GM18861 (cell line): ENCODE data around the gene TMEM237.
A peak's percentile ranks its signal among the peaks of the same experiment; 100 is the strongest.
"Not testable (repeated sequence)": the region's sequence is repeated elsewhere in the genome, so short reads cannot be mapped to it uniquely, and the experiment has no call there.

Source experiments
- ATAC-seq: cut with Tn5 transposase; IDR thresholded peaks from one replicate; pipeline ENCODE4 v1.9.1; 2021; ENCODE audit not compliant: unreplicated experiment

The TMEM237 gene, protein sequence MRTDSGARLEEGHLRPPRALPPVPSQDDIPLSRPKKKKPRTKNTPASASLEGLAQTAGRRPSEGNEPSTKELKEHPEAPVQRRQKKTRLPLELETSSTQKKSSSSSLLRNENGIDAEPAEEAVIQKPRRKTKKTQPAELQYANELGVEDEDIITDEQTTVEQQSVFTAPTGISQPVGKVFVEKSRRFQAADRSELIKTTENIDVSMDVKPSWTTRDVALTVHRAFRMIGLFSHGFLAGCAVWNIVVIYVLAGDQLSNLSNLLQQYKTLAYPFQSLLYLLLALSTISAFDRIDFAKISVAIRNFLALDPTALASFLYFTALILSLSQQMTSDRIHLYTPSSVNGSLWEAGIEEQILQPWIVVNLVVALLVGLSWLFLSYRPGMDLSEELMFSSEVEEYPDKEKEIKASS

DNA sequence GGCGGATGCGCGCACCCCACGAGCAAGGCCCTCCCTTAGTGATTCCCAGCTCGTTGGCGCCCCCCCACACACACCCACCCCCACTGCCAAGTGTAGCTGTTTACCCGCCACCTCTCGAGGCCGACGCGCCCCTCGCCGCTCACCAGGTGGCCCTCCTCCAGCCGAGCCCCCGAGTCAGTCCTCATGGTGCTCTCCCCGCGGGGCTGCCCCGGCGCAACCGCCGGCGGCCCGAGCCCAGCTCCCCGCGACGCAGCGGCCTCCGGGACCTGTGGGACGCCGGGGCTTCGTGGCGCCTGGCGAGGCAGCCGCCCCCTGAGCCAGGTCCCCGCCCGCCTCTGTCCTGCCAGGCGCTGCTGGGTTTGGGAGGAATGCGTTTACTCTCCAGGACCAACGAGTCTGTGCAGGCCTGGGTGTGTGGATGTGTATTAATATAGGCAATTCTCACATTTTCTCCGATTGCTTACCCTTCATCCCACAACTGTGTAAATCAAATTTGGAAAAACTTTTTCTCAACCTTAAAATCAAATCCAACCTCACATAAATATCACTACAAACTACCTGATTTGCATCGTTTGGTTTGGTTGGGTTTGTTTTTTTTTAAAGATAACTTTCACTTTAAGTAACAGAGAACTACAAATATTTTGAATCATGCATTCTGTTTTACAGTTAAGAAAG lies at the start of gene TMEM237:
Gene TMEM237, minus strand, starts transcription at position 288 of the 675 bp plus-strand sequence. Its CDS starts 103 bp downstream, at position 185.
- peak; percentile 37 for ATAC-seq

DNA sequence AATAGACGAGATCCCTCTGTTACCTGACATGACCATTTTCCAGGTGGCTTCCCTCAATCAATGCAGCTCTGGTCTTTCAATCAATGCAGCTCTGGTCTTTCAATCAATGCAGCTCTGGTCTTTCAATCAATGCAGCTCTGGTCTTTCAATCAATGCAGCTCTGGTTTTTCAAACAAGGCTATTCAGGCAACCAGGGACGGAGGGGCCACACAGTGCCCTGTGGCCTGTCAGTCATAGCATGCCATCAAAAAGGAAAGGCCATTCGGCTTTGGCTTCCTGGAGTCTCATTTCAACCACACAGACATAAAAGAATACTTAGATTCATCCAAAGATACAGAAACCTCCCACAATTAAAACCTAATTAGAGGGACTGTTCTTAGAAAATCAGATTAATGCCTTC lies 41.9 kb upstream of the TMEM237 start:
- ATAC-seq: no peak

DNA sequence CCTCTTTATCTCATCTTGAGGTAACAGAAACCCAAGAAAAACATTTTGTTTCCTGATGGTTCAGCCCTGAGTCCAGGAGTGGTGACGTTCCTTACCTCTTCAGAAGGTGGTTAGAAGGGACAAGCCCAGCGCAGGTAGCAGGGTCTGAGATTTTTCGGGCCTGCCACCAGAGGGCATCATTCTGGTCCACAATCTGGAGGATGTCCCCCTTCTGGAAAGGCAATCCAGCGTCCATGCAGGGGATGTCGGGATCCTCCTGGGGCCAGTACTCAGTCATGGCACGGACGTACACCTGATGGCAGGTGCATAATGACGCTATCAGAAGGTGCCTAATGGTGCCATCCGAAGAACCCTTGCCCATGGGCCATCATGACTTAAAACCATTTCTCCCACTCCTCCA lies 37.4 kb upstream of the TMEM237 start:
- no peak for ATAC-seq

DNA sequence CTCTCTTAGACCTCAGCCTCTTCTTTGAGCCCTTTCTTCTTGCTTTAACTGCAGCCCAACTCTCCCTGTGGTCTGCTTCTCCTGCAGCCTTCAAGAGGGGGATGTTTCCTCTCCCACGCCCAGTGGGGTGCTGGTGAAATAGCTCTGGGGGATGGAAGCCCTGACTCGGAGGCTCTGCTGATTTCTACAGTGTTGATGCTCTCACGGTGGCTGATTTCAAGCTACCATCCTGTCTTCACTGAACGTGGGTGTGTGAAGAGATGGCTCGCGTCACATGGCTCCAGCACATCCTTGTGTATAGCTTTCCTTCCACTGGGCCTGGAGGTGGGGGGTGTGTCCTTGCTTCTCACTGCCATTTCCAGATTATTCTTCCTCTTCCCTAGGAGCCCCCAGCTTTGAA lies 35.1 kb upstream of the TMEM237 start:
- ATAC-seq: no peak

DNA sequence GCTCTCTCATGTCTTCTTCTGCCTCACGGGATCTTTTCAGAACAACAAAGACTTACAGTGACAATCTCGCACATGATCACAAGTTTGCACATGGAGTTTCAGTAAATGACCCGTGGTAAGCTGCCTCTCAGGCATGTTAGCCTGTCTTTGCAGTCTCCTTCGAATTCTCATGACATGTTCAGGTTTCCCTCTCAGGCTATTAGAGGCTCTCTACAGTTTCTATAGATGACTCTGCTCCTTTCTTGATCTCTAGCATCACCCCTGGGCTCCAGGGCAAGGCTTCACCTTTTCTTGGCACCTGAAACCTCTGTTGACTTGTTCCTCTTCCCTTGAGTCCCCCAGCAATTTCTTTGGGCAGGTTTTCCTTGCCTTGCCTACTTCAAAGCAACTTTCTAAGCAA lies 32.2 kb upstream of the TMEM237 start:
- ATAC-seq: no peak

DNA sequence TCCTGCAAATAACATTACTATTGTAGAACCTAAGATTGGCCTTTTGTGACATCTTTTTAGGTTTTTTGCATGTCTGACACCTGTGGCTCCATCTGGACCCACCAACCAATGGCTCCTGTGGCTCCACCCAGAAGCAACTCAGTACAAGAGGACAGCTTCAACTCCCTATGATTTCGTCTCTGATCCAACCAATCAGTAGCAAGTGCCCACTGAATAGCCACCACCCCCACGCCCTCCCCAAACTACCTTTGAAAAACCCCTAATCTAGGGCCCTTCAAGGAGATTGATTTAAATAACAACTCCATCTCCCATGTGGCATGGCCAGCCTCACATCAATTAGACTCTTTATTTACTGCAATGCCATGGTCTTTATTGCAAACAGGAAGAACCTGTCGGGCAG lies 31.5 kb upstream of the TMEM237 start:
- no peak for ATAC-seq

DNA sequence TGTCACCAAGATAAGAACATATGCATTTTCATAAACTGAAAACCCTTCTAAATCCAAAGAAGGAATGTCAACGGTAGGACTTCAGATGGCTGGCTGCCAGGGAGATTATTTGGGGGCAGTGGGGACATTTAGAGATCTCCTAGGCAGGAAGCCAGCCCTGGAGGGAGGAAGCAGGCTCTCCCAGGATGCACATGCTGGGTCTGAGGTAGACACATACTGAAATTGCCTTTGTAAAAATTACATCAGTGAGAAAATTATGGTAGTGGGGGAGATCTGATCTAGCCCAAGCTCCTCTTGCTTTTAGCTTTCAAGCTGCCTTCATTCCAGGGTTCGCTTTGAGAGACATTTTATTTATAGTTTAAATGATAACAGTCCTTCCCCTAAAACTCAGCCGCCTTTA lies 31.0 kb upstream of the TMEM237 start:
- ATAC-seq: no peak

DNA sequence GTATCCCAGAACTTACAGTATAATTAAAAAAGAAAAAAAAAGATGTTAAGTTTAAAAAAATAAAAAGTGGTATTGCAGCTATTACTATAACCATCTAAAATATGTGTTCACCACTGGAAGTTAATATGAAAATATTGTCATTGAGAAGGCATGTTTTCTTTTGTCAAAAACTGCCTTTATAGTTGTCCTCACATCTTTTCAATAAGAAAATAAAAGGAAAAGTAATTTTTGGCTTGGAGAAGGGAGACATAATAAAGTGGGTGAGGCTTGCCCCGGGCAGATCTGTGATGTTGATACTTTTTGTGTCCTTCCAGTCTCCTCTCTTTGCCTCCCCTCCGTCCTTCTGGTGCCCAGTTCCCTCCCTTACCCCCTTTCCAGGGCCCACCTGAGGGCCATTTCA lies 30.2 kb upstream of the TMEM237 start:
- no peak for ATAC-seq

DNA sequence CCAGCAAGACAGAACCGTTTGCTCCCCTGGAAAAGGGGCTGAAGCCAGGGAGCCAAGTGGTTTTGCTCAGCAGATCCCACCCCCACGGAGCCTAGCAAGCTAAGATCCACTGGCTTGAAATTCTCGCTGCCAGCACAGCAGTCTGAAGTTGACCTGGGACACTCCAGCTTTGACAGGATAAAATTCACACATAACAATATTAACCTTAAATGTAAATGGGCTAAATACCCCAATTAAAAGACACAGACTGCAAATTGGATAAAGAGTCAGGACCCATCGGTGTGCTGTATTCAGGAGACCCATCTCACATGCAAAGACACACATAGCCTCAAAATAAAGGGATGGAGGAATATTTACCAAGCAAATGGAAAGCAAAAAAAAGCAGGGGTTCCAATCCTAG lies 27.9 kb upstream of the TMEM237 start:
- ATAC-seq: not testable (repeated sequence)

DNA sequence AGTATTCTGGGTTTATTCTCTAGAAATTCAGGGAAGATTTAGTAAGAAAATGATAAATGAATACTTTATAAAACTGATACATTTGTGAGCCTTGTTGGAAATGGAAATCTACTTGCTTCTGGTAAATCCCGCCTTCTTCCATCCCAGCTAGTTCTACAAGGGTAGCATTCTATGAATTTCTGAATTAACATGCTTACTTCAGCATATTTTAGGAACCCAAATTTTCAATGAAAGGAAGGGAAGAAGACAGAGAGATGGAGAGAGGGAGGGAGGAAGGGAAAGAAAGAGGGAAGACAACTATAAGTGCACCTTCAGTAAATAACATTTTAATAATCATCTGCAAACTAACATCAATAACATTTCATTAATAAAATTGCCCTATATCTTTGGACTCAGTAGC lies 26.6 kb upstream of the TMEM237 start:
- ATAC-seq: no peak

DNA sequence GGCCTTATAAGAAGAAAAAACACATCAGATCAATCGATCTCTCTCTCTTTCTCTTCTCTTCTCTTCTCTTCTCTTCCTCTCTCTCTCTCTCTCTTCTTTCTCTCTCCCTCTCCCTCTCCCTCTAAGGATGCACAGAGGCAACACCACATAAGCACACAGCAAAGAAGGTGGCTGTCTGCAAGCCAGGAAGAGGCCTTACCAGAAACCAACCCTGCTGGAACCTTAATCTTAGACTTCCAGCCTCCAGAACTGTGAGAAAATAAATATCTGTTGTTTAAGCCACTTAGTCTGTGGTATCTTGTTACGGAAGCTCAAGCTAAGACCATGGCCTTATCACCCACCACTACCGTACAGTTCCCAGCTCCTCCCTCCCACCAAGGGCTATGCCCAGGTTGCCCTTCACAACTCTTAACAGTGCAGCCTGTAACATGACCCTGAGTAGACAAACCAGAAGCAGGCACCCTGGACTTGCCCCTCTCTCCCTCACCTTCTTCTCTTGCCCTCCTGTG lies 25.2 kb upstream of the TMEM237 start:
- no peak for ATAC-seq

DNA sequence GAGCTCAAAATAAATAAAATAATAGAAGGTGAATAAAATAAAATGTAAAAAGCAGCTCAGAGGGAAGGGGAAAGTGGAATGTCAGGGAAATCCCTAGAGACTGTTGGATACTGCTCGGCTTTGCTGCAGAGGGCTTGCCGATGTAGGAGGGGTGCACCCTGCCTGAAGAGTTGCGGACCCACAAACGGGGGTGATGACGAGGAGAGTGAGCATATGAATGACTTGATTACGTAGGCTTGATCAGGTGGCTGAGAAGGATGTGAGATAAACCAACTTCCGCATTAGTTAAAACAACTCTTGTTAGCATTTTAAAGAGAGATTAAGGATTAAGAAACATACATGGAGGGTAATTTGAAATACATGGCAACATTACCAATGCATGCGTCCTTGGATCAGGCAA lies 21.0 kb upstream of the TMEM237 start:
- no peak for ATAC-seq

DNA sequence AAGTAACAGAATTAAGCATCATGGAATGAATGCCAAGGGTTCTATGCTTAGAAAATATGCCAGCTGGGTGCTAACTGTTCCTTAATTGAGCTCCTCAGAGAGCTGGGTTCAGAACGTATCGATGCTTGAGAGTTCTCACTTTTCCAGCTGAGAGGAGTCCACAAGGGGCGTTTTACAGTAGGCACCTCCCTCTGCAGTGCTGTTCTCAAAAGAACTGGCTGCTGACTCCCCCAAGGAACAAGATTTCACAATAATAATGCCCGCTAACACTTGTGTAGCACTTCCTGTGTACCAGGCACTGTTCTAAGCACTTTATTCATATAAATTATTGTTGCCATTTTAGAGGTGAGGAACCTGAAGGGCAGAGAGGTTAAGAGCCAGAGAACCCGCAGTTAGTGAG lies 18.1 kb upstream of the TMEM237 start:
- ATAC-seq: no peak

DNA sequence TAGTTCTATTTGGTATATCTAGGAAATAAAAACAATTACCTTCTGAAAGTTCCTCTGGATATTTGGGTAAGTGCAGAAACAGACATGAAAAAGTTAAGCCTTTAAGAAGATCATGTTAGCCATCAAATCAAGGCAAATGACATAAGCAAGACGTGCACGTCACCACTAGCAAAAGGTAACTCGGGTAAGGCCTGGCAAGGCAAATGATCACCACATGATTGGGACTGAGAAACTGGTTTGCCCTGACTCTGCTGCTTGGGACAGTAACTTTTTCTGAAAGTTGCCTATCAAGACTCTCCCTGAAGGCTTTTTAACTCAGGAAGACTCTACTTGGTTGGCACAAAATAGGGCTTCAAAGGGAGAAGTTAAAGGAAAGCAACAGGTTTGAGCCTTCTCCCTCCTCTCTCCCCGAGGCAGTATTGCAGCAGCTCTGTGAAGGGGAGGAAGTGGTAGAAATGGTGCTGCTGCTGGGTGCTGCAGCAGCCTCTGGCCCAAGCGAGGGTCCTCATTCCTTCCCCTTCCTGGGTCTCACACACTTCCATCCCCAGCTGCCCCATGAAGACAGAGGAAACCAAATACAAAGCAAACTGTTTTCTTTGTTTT lies 17.1 kb upstream of the TMEM237 start:
- no peak for ATAC-seq

DNA sequence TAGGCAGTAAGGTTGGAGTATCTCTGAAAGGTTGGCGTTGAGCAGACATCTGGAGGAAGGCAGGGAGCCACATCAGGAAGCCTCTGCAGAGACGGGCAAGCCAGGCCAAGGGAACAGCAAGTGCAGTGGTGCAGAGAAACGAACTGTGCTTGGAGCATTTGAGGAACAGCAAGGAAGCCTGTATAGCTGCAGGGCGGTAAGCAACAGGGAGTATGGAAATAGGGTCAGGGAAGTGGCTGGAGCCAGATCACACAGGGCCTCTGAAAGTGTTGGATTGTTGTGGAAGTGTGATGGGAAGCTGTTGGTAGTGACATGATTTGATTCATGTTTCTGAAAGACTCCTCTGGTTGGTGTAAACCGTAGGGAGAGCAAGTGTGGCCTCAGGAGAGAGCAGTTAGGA lies 13.4 kb upstream of the TMEM237 start:
- ATAC-seq: no peak

DNA sequence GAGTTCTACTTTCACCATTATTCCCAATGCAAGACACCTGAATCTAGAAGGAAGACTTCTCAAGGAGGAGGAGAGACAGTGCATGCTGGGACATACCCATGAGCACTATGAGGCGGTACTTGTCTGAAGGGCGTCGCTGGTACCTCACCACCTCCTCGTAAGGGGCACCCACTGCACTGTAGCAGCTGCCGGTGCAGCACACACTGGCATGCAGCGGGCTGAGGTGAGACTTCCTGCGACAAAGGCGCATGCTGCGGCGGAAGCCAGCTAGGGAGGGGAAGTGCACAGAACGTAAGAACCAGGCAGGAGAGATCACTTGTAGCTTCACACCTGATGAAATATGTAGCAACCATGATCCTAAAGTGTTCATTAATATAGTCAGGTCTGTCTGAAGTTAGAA lies 12.8 kb upstream of the TMEM237 start:
- no peak for ATAC-seq

DNA sequence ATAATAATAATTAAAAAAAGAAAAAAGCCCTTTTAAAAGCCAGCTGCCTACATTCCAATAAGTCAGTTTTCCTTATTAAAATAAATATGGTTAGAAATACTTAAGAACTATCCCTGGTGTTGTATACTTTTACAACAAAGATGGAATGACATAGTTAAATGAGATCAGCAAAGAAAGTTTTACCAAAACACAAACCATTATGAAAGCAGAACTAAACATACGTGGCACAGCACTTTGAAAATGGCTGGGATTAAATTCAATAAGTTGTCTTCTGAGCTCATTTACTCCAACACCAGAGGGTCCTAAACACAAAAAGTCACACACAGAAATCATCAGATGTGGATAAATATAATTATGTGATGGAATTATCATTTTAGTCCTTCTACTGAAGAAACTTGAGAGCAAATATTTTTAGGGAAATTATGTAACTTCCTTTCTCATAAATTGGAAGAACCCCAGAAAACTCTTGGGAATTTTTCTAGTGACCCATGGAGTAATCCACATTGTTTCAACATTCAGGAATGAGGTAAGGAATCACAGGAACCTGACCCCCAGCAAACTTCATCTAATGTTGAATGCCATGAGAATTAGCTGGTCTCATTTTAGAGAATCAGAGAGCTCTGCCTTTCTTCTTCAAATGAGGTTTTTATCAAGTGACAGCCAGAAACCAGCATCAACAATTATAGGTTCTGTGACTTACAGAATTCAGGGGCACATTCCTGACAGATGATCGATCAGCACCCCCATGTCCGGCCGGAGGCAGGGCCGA lies 11.5 kb upstream of the TMEM237 start:
- no peak for ATAC-seq

DNA sequence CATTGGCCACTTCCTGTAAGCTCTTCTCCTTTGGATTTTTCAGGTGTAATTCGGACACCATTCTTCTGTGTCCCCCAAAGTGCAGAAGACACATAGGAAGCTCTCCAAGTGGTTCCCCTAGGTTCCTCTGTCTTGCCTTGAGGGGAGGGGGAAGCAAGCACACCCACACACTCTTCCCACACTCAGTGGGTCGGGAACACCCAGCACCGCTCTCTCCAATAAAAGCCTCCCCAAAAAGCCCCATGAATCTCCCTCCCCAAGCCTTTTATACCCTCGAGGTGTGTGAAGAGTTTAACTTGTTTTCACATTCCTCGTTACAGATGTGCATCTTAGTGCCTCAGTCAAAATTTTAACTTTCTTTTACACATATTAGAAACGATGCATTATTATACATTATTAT lies 9.9 kb upstream of the TMEM237 start:
- ATAC-seq: no peak

DNA sequence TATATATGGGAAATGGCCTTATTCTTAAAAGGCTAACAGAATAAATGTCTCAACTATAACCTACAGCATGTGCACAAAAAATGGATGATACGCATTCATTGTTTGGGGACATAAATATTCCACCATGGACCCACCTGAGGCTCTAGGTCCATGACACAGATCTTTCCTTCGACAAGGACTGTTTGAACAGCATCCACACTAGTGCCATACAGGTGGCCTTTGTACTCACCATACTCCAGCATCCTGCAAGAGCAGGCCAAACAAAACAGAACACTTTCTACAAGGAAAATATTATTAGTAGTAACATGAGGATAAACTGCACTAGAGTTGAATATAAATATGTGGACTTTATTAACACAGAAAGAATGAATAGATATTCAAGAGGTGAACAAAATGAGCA lies 6.1 kb upstream of the TMEM237 start:
- no peak for ATAC-seq

DNA sequence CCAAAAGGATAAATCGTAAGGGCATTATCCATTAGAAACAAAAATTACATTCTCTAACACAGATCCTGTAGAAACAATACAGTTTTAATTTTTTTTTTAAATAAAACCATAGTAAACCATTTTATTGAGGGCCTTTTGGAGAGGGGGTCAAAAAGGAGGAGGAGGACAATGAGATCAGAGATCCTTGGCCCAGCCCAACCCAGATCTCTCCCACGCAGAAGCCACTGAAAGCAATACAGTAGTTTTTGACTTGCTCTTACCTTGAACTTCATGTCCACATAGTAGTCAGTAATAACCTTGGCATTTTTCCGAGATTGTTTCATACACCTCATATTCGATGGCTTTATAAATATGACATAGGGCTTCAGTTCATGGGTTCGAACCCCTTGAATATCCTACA lies 4.1 kb upstream of the TMEM237 start:
- ATAC-seq: no peak

DNA sequence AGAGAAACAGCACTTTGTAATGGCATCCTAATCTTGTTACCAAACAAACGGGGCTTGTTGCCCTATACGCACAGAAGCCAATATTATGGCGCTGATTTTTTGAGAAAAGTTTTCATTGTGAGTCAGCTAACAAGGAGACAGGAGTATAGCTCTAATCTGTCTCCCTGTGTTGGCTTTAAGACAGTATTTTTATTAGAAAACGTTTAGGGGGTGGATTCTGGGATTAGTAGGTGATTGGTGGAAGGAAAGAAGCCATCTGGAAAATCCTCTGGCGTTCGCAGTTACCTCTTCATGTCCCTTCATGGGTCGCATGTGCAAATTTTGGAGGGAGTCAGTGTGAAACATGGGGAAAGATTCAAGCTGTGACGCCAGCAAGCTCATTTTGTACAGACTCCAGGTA lies 698 bp upstream of the TMEM237 start:
- no peak for ATAC-seq
